BLaER1 (cell line): Measurements from ENCODE around the gene EZH2.

ENCODE experiments used
- H3K27ac ChIP-seq: shearing (Covaris generic); formaldehyde crosslinking; 2 replicates; pipeline ENCODE4 v1.8.1; 2022
- H3K27me3 ChIP-seq: shearing (Covaris generic); formaldehyde crosslinking; 2 replicates; pipeline ENCODE4 v1.8.1; 2022
- H3K36me3 ChIP-seq: shearing (Covaris generic); formaldehyde crosslinking; 2 replicates; pipeline ENCODE4 v1.8.1; 2022
- H3K4me1 ChIP-seq: shearing (Covaris generic); formaldehyde crosslinking; 2 replicates; pipeline ENCODE4 v1.8.1; 2022
- H3K4me2 ChIP-seq: shearing (Covaris generic); formaldehyde crosslinking; 2 replicates; pipeline ENCODE4 v1.8.1; 2022
- H3K4me3 ChIP-seq: shearing (Covaris generic); formaldehyde crosslinking; 2 replicates; pipeline ENCODE4 v1.8.1; 2022
- H3K9ac ChIP-seq: shearing (Covaris generic); formaldehyde crosslinking; 2 replicates; pipeline ENCODE4 v1.8.1; 2022
- H3K9me3 ChIP-seq: shearing (Covaris generic); formaldehyde crosslinking; 2 replicates; pipeline ENCODE4 v1.8.1; 2022
- H4K20me1 ChIP-seq: shearing (Covaris generic); formaldehyde crosslinking; 2 replicates; pipeline ENCODE4 v1.8.1; 2022
- Cebpa-rat ChIP-seq: shearing (Covaris generic); IDR thresholded peaks from 2 replicates; pipeline ENCODE4 v1.8.1; 2022

EZH2 gene

DNA sequence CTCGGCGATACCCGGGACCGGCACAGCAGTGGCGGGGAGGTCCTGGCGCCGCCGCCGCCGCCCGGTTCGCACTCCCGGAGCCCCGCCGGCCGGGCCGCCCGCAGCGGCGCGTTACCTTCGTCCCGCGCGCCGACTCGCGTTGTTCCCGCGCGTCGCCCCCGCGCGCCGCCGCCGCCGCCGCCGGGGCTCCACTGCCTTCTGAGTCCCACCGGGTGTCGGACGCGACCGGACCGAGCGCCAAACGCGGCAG, at the start of gene EZH2:
Gene EZH2 (minus strand): TSS at position 243 of the 250 bp plus-strand sequence. CDS start 36,993 bp downstream, outside the sequence.
- Histone ChIP-seq H3K9me3 (no peaks in the 10 kb centered on the region; the same call in 1 of the 2 replicates), H3K4me3 (peak within 1 kb of the TSS; percentile 97), H3K4me1 (peaks cover 20% of the 10 kb centered on the region), H3K9ac (peak within 1 kb of the TSS; percentile 99), H3K36me3 (peaks cover 12% of the 10 kb centered on the region; the same call in 1 of the 2 replicates), H3K27me3 (no peaks in the 10 kb centered on the region), H3K4me2 (peak within 1 kb of the TSS; percentile 87), H4K20me1 (peaks cover 43% of the 10 kb centered on the region), H3K27ac (peak within 1 kb of the TSS; percentile 98)
- TF ChIP-seq Cebpa-rat = no peak

DNA sequence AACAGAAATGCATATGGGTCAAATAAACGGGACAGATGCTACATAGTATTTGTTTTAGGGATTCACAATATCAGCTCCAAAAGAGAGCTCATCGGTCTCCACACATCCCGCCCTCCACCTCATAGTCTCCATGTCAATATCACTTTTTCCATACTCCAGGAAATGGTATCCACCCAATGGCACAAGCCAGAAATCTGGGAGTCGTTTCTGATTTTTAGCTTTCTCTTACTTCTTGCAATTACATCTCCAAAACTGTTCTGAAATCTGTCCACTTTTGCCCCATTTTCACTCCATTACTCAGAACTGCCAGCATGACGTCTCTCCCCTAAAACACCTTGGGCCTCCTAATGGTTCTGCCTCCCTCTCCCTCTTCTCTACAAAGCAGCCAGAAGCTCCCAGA, 47.4 kb upstream of the EZH2 start:
- Histone ChIP-seq H3K27ac (no peak overlapping the region), H3K4me3 (no peak overlapping the region), H3K4me2 (no peak overlapping the region), H4K20me1 (no peaks in the 10 kb centered on the region), H3K9ac (no peak overlapping the region), H3K27me3 (no peaks in the 10 kb centered on the region), H3K4me1 (no peaks in the 10 kb centered on the region), H3K9me3 (no peaks in the 10 kb centered on the region), H3K36me3 (no peaks in the 10 kb centered on the region)
- no peak for TF ChIP-seq Cebpa-rat

DNA sequence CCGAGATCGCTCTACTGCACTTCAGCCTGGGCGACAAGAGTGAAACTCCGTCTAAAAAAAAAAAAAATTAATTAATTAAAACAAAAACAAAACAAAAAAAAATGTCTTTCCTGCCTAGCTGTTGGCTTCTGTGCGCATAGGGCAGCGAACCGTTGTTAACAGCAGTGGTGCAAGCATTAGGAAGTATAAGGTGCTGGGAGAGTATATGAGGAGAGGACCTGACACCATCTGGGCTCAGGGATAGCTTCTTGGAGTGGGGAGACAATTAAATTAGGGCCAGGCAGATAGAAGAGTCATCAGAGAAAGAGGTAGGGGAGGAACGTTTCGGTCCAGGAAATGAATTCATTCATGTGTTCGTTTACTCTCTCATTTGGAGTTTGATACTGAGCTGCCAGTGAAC, 46.2 kb upstream of the EZH2 start:
- Histone ChIP-seq H3K4me3 (no peak overlapping the region), H3K36me3 (no peaks in the 10 kb centered on the region), H3K27me3 (no peaks in the 10 kb centered on the region), H3K9ac (no peak overlapping the region), H3K27ac (no peak overlapping the region), H3K4me1 (no peaks in the 10 kb centered on the region), H3K4me2 (no peak overlapping the region), H3K9me3 (no peaks in the 10 kb centered on the region), H4K20me1 (no peaks in the 10 kb centered on the region)
- no peak for TF ChIP-seq Cebpa-rat

GRCh38 chr7:148929176-148929575, 45.1 kb upstream of the EZH2 start:
- TF ChIP-seq Cebpa-rat = no peak
- Histone ChIP-seq H3K9ac (no peak overlapping the region), H3K4me3 (no peak overlapping the region), H3K27ac (no peak overlapping the region), H3K9me3 (no peaks in the 10 kb centered on the region), H3K36me3 (no peaks in the 10 kb centered on the region), H3K4me2 (no peak overlapping the region), H3K27me3 (no peaks in the 10 kb centered on the region), H3K4me1 (no peaks in the 10 kb centered on the region), H4K20me1 (no peaks in the 10 kb centered on the region)

DNA sequence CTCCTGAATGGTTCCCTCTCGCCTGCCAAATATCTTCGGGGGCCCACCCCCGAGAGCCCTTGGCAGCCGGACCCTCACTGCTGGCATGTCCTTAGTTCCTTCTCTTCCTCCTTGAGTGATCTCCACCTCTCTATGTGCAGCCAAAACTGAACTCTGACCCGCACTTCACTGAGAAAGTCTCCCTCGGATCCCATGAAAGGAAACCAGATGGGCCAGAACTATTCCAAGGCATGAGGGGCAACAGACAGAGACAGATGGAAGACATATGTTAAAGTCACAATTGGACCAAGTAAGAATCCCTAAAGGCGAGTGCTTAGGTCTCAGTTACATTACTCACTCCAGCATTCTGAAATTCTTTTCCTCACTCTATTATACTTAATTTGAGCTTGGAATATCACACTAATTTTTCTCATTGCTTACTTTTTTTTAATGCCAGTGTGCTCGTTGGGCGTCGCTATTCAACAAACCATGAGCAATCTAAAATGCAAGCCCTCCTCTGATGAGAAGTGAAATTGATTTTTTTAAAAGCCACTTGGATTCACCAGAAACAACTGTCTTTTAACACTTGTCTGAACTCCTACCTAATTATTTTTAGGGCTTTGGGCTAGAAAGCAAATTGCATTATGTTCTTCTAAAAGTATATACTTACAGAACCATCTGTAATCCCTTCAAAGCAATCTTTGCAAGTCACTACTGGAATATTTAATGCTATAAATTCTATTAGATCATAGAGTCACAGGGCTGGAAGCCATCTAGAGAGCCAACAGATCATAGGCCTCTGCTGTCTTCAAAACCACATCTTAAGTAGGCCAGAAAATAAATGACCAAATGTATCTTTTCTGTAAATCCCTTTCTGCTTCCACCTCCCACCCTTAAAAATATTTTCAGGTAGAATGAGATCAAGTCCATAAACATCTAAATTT, 43.3 kb upstream of the EZH2 start:
- TF ChIP-seq Cebpa-rat = no peak
- Histone ChIP-seq H3K4me1 (no peaks in the 10 kb centered on the region), H3K27ac (no peak overlapping the region), H3K4me3 (no peak overlapping the region), H3K27me3 (no peaks in the 10 kb centered on the region), H3K4me2 (no peak overlapping the region), H4K20me1 (no peaks in the 10 kb centered on the region), H3K9ac (no peak overlapping the region), H3K36me3 (no peaks in the 10 kb centered on the region), H3K9me3 (no peaks in the 10 kb centered on the region)

DNA sequence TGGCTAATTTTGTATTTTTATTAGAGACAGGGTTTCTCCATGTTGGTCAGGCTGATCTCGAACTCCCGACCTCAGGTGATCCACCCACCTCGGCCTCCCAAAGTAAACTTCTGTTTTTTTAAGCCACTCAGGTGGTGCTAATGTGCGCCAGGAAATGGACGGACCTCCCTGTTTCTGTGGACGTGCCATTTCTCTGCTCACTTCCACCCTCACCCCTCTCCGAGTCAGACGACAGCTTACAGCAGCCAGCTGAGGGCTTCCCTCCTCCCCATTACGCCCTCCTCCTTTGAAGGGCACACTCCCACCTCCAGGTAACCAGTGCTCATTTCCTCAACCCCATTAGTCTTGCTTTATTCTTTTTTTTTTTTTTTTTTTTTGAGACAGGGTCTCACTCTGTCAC, 41.7 kb upstream of the EZH2 start:
- Histone ChIP-seq H3K4me1 (peaks cover 9% of the 10 kb centered on the region), H3K4me3 (no peak overlapping the region), H4K20me1 (no peaks in the 10 kb centered on the region), H3K9me3 (no peaks in the 10 kb centered on the region), H3K4me2 (no peak overlapping the region), H3K27me3 (no peaks in the 10 kb centered on the region), H3K36me3 (no peaks in the 10 kb centered on the region), H3K27ac (no peak overlapping the region), H3K9ac (no peak overlapping the region)
- TF ChIP-seq Cebpa-rat = no peak

- no peak for TF ChIP-seq Cebpa-rat
- Histone ChIP-seq H3K27ac (no peak overlapping the region), H3K9me3 (no peaks in the 10 kb centered on the region)
Observed at GRCh38 chr7:148924011-148924410, 39.9 kb upstream of the EZH2 start.

DNA sequence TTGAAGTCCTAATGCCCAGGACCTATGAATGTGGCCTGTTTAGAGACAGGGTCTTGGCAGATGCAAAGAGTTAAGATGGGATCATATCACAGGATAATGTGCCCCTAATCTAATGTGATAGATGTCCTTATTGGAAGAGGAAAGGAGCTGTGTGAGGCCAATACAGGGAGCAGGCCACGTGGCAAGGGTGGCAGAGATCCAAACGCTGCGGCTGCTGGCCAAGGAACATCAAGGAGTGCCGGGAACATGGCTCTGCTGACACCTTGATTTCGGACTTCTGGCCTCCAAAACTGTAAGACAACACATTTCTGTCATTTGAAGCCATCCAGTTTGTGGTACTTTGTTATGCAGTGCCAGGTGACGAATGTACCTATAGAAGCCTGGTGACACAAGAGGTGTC, 37.7 kb upstream of the EZH2 start:
- no peak overlapping the region for H3K4me2 ChIP-seq
- no peaks in the 10 kb centered on the region for H3K27me3 ChIP-seq
- H3K27ac ChIP-seq = no peak overlapping the region
- H3K4me1 ChIP-seq = peaks cover 15% of the 10 kb centered on the region
- no peaks in the 10 kb centered on the region for H4K20me1 ChIP-seq
- H3K4me3 ChIP-seq = no peak overlapping the region
- no peak for TF ChIP-seq Cebpa-rat
- no peak overlapping the region for H3K9ac ChIP-seq
- H3K36me3 ChIP-seq = no peaks in the 10 kb centered on the region
- H3K9me3 ChIP-seq = no peaks in the 10 kb centered on the region

More at GRCh38 chr7:148924011-148924410, 39.9 kb upstream of the EZH2 start:
- H3K4me1 ChIP-seq = peaks cover 15% of the 10 kb centered on the region
- no peaks in the 10 kb centered on the region for H3K36me3 ChIP-seq
- H3K4me2 ChIP-seq = no peak overlapping the region
- no peak overlapping the region for H3K9ac ChIP-seq
- H4K20me1 ChIP-seq = no peaks in the 10 kb centered on the region
- H3K4me3 ChIP-seq = no peak overlapping the region
- H3K27me3 ChIP-seq = no peaks in the 10 kb centered on the region

DNA sequence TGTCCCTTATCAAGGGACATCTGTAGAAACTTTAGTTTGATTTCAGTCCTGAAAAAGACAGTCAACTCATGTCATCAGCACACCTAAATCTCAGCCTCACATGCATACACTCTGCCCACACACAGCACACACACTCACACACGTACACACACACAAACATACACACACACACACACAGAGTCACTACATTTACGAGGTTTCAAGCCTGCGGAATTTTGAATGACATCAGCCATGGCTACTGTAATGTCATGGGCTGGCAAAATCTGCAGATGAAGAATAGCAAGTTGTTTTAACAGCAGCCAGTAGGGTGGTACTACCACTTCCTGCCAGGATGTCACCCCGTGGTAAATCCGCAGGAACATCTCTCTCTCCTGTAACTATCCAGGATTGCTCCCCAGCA, 37.1 kb upstream of the EZH2 start:
- Histone ChIP-seq H3K27ac (no peak overlapping the region), H3K9ac (no peak overlapping the region), H3K36me3 (no peaks in the 10 kb centered on the region), H3K4me1 (peaks cover 21% of the 10 kb centered on the region), H4K20me1 (no peaks in the 10 kb centered on the region), H3K4me2 (0 out of 2 replicates have a peak overlapping the region, but pooled peaks have one; percentile 10), H3K27me3 (no peaks in the 10 kb centered on the region), H3K9me3 (no peaks in the 10 kb centered on the region), H3K4me3 (no peak overlapping the region)
- TF ChIP-seq Cebpa-rat = no peak

DNA sequence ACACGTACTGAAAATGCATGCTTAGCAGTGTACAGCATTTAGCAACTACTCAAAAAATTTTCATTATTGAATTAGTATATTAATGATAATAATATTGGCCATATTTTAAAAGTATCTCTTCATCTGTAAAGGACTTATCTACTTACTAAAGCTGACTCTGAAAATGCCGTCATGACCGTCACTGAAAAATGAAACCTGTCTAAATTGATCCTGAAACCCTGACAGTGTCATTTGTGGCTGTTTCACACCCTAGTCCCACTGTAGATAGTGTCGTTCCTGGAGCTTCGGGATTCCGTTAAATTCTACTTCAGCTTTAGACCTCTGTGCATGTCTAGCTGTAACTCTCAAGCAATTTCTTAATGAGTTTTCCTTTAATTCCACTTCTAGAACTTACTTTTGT, 35.8 kb upstream of the EZH2 start:
- Histone ChIP-seq H3K27ac (no peak overlapping the region), H3K36me3 (no peaks in the 10 kb centered on the region), H3K4me3 (no peak overlapping the region), H3K9me3 (no peaks in the 10 kb centered on the region), H4K20me1 (no peaks in the 10 kb centered on the region), H3K9ac (no peak overlapping the region), H3K27me3 (no peaks in the 10 kb centered on the region), H3K4me1 (peaks cover 34% of the 10 kb centered on the region), H3K4me2 (no peak overlapping the region)
- TF ChIP-seq Cebpa-rat = no peak
